NT2/D1 (cell line): ENCODE results near the gene ZMYND19.

Source experiments
- SUZ12 ChIP-seq: IDR thresholded peaks from 2 replicates; pipeline ENCODE4 v1.6.1; 2011; ENCODE audit not compliant: insufficient read length, insufficient read depth; ENCODE audit errors: extremely low read depth
- YY1 ChIP-seq: IDR thresholded peaks from 2 replicates; pipeline ENCODE4 v1.6.1; 2011; ENCODE audit not compliant: insufficient read length, insufficient read depth
- ZNF274 ChIP-seq: IDR thresholded peaks from 2 replicates; pipeline ENCODE4 v1.6.1; 2011; ENCODE audit warnings: mild to moderate bottlenecking, low read depth, low read length

DNA sequence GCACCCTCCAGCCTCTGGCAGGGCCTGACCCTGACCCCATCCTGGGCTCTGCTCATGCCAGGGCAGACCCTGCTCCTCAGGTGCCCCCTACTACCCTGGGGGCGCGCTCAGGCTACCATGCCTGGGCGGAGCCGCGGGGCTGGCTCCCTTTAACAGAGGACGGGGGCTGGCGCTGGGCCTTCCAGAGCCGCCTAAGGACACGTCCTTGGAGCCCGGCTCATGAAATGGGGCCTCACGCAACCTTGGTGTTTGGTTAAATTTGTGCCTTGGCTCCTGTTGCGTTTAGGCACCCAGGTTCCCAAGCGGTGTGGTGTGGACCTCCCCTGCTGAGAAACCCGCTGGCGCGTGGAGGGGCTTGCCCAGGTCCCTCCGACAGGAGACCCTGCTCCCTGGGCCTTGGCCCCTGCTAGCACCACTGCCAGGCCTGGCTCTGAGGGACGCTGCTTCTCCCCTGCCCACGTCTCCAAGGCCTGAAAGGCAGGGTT is 25.1 kb upstream of the ZMYND19 start:
- TF ChIP-seq YY1 (no peak), ZNF274 (no peak), SUZ12 (no peak)
